Measurements from ENCODE around the gene DIAPH2. TPM values are rescaled to one million over a fixed set of nuclear protein-coding genes. Genes with fewer than 3 reads are reported as not detected.

Gene DIAPH2
- total RNA-seq, 2 donors from 2014 or later = 42.4 to 66.0 TPM

- Histone ChIP-seq H3K9me3 (no peaks in the 10 kb centered on the region), H3K27me3 (replicated peaks; ENCODE audit: insufficient read depth) (no peaks in the 10 kb centered on the region), H3K27ac (no peak overlapping the region), H3K4me1 (ENCODE audit: control insufficient read depth in 1 of 2, low read depth in 2 of 2) (no peaks in the 10 kb centered on the region), H3K4me3 (no peak overlapping the region), H3K36me3 (no peaks in the 10 kb centered on the region)
- DNase-seq (ENCODE audit: low spot score) = no peak
- ATAC-seq (ENCODE audit: insufficient number of reproducible peaks, low FRiP score, low read depth) = no peak
- TF ChIP-seq CTCF (IDR thresholded peaks at IDR 0.05) = no peak
Observed at GRCh38 chrX:97315939-97316338, 631.3 kb downstream of the DIAPH2 start.

- no peak for ATAC-seq (ENCODE audit: insufficient number of reproducible peaks, low FRiP score, low read depth)
- H3K27me3 ChIP-seq (replicated peaks; ENCODE audit: insufficient read depth) = no peaks in the 10 kb centered on the region
- no peaks in the 10 kb centered on the region for H3K36me3 ChIP-seq
- H3K9me3 ChIP-seq = no peaks in the 10 kb centered on the region
- no peak for DNase-seq (ENCODE audit: low spot score)
- H3K27ac ChIP-seq = no peak overlapping the region
- no peaks in the 10 kb centered on the region for H3K4me1 ChIP-seq (ENCODE audit: control insufficient read depth in 1 of 2, low read depth in 2 of 2)
- H3K4me3 ChIP-seq = no peak overlapping the region
- no peak for TF ChIP-seq CTCF (IDR thresholded peaks at IDR 0.05)
Observed at GRCh38 chrX:97320305-97320704, 635.7 kb downstream of the DIAPH2 start.

GRCh38 chrX:97322401-97322800 is 637.8 kb downstream of the DIAPH2 start:
- Histone ChIP-seq H3K27ac (no peak overlapping the region), H3K27me3 (replicated peaks; ENCODE audit: insufficient read depth) (no peaks in the 10 kb centered on the region), H3K9me3 (no peaks in the 10 kb centered on the region), H3K4me1 (ENCODE audit: control insufficient read depth in 1 of 2, low read depth in 2 of 2) (no peaks in the 10 kb centered on the region), H3K36me3 (no peaks in the 10 kb centered on the region), H3K4me3 (no peak overlapping the region)
- TF ChIP-seq CTCF (IDR thresholded peaks at IDR 0.05) = no peak
- ATAC-seq (ENCODE audit: insufficient number of reproducible peaks, low FRiP score, low read depth) (no peak), DNase-seq (ENCODE audit: low spot score) (no peak)

GRCh38 chrX:97326456-97326855 is 641.8 kb downstream of the DIAPH2 start:
- Histone ChIP-seq H3K9me3 (no peaks in the 10 kb centered on the region), H3K27me3 (replicated peaks; ENCODE audit: insufficient read depth) (no peaks in the 10 kb centered on the region), H3K4me3 (no peak overlapping the region), H3K27ac (no peak overlapping the region), H3K4me1 (ENCODE audit: control insufficient read depth in 1 of 2, low read depth in 2 of 2) (no peaks in the 10 kb centered on the region), H3K36me3 (no peaks in the 10 kb centered on the region)
- TF ChIP-seq CTCF (IDR thresholded peaks at IDR 0.05) = no peak
- ATAC-seq (ENCODE audit: insufficient number of reproducible peaks, low FRiP score, low read depth) (no peak), DNase-seq (ENCODE audit: low spot score) (no peak)

- no peaks in the 10 kb centered on the region for H3K36me3 ChIP-seq
- no peak overlapping the region for H3K4me3 ChIP-seq
- H3K27ac ChIP-seq = no peak overlapping the region
- H3K9me3 ChIP-seq = no peaks in the 10 kb centered on the region
- no peaks in the 10 kb centered on the region for H3K4me1 ChIP-seq (ENCODE audit: control insufficient read depth in 1 of 2, low read depth in 2 of 2)
- DNase-seq (ENCODE audit: low spot score) = no peak
- TF ChIP-seq CTCF (IDR thresholded peaks at IDR 0.05) = no peak
- ATAC-seq (ENCODE audit: insufficient number of reproducible peaks, low FRiP score, low read depth) = no peak
- no peaks in the 10 kb centered on the region for H3K27me3 ChIP-seq (replicated peaks; ENCODE audit: insufficient read depth)
Observed at GRCh38 chrX:97328853-97329390, 644.3 kb downstream of the DIAPH2 start.
